Natural killer cell (primary cell): ENCODE data around the gene SLC6A18. TPM values are rescaled to one million over a fixed set of nuclear protein-coding genes. Genes with fewer than 3 reads are reported as not detected.
"Not testable (repeated sequence)": the region's sequence is repeated elsewhere in the genome, so short reads cannot be mapped to it uniquely, and the experiment has no call there.

ENCODE experiments used
- ATAC-seq, 3 donors: fragments of 150-1000 bp in 2 of 3; fragments of 200-7000 bp in 1 of 3; cut with Tn5 transposase; 1 replicate in 1 of 3; 2 replicates in 2 of 3; pipeline ENCODE4 v1.10.0; 2021; ENCODE audit warnings: mild to moderate bottlenecking in 2 of 3, moderate library complexity in 2 of 3
- DNase-seq, 2 donors: peaks; one replicate each; pipeline versions ENCODE4 v3.0.0 to v3.0.0-alpha.2; 2013 to 2021; ENCODE audit warnings: mixed read lengths in 1 of 2
- H3K27ac ChIP-seq: one replicate; pipeline ENCODE4 v1.5.1; 2013; ENCODE audit warnings: mild to moderate bottlenecking, low read length
- H3K27me3 ChIP-seq: one replicate; pipeline ENCODE4 v1.6.1; 2013; ENCODE audit warnings: low read length; ENCODE audit not compliant: control insufficient read depth, insufficient read depth
- H3K36me3 ChIP-seq: one replicate; pipeline ENCODE4 v1.6.1; 2013; ENCODE audit warnings: low read length; ENCODE audit not compliant: control insufficient read depth, insufficient read depth
- H3K4me1 ChIP-seq: one replicate; pipeline ENCODE4 v1.6.1; 2013; ENCODE audit warnings: low read length; ENCODE audit not compliant: control insufficient read depth, insufficient read depth
- H3K4me3 ChIP-seq: one replicate; pipeline ENCODE4 v1.5.1; 2013; ENCODE audit warnings: low read length
- H3K9me3 ChIP-seq: one replicate; pipeline ENCODE4 v1.6.1; 2013; ENCODE audit warnings: low read length; ENCODE audit not compliant: control insufficient read depth, insufficient read depth
- H3K27ac Mint-ChIP-seq, 2 donors: one replicate each; pipeline ENCODE4 v1.8.0; 2022; ENCODE audit warnings: mild to moderate bottlenecking in 2 of 2, mixed read lengths in 2 of 2, moderate library complexity in 1 of 2
- H3K27me3 Mint-ChIP-seq, 2 donors: one replicate each; pipeline ENCODE4 v1.8.0; 2022; ENCODE audit warnings: low read depth in 2 of 2, mixed read lengths in 2 of 2
- H3K36me3 Mint-ChIP-seq: one replicate; pipeline ENCODE4 v1.8.0; 2022; ENCODE audit warnings: mixed read lengths
- H3K4me1 Mint-ChIP-seq, 2 donors: one replicate each; pipeline ENCODE4 v1.8.0; 2022; ENCODE audit warnings: mixed read lengths in 2 of 2
- H3K4me3 Mint-ChIP-seq: one replicate; pipeline ENCODE4 v1.8.0; 2022; ENCODE audit warnings: mild to moderate bottlenecking, moderate library complexity, mixed read lengths
- H3K9me3 Mint-ChIP-seq, 2 donors: one replicate each; pipeline ENCODE4 v1.8.0; 2022; ENCODE audit warnings: mixed read lengths in 2 of 2
- CTCF ChIP-seq: fragments of 200-600 bp; IDR thresholded peaks from one replicate; pipeline ENCODE4 v1.8.0; 2022; ENCODE audit warnings: antibody characterized with exemption
- WGBS: methylation state at CpG from one replicate; pipeline ENCODE4 v1.1.7; 2013; ENCODE audit warnings: missing lambda C conversion rate; ENCODE audit not compliant: insufficient coverage; 5-methylcytosine and 5-hydroxymethylcytosine counted together
- intact Hi-C: fragments of 100-400 bp; cut with micrococcal nuclease; formaldehyde crosslinking; loops from one replicate; pipeline ENCODE4 v1.14.2; 2022
- total RNA-seq, 4 donors: library from RNA; stranded (reverse); fragments of 120-200 nt in 1 of 4; gene quantifications; one replicate each; pipeline versions ENCODE4 v1.2.3 to v1.2.4, GENCODE V29; 2013 to 2022

Gene SLC6A18
- total RNA-seq, 3 donors from 2014 or later (not counting 1 experiment from before 2014, with no cell fraction given) = not detected

- ATAC-seq (no peak), DNase-seq (no peak)
- intact Hi-C loops = no loop called here
- no peak for TF ChIP-seq CTCF
- no peaks in the 10 kb centered on the region for H3K4me1 ChIP-seq
- H3K36me3 ChIP-seq = no peaks in the 10 kb centered on the region
- H3K27me3 ChIP-seq = no peaks in the 10 kb centered on the region
- no peak overlapping the region for H3K4me3 ChIP-seq
- 87% methylated on average over 15 of the region's 15 CpGs for whole genome bisulfite sequencing
- no peaks in the 10 kb centered on the region for H3K36me3 Mint-ChIP-seq
- no peak overlapping the region for H3K4me3 Mint-ChIP-seq
- no peaks in the 10 kb centered on the region for H3K9me3 Mint-ChIP-seq
- peaks cover 0 to 3% of the 10 kb centered on the region in 2 donors for H3K27me3 Mint-ChIP-seq
- no peak overlapping the region for H3K27ac ChIP-seq
- H3K4me1 Mint-ChIP-seq = no peaks in the 10 kb centered on the region
- H3K27ac Mint-ChIP-seq = no peak overlapping the region
- no peaks in the 10 kb centered on the region for H3K9me3 ChIP-seq
These were observed 39.8 kb downstream of the SLC6A18 start for GRCh38 chr5:1265026-1265425.

GRCh38 chr5:1265461-1266455, 40.6 kb downstream of the SLC6A18 start:
- DNase-seq (no peak), ATAC-seq (no peak)
- intact Hi-C loops = no loop called here
- H3K4me3 Mint-ChIP-seq = no peak overlapping the region
- no peaks in the 10 kb centered on the region for H3K4me1 Mint-ChIP-seq
- no peak for TF ChIP-seq CTCF
- H3K27ac Mint-ChIP-seq = no peak overlapping the region
- WGBS = 95% methylated on average over 40 of the region's 40 CpGs
- no peaks in the 10 kb centered on the region for H3K9me3 ChIP-seq
- H3K36me3 Mint-ChIP-seq = no peaks in the 10 kb centered on the region
- no peak overlapping the region for H3K27ac ChIP-seq
- no peaks in the 10 kb centered on the region for H3K27me3 ChIP-seq
- no peak overlapping the region for H3K4me3 ChIP-seq
- peaks cover 0 to 3% of the 10 kb centered on the region in 2 donors for H3K27me3 Mint-ChIP-seq
- H3K4me1 ChIP-seq = no peaks in the 10 kb centered on the region
- H3K36me3 ChIP-seq = no peaks in the 10 kb centered on the region
- no peaks in the 10 kb centered on the region for H3K9me3 Mint-ChIP-seq

GRCh38 chr5:1266791-1267190, 41.6 kb downstream of the SLC6A18 start:
- H3K36me3 ChIP-seq = no peaks in the 10 kb centered on the region
- ATAC-seq (no peak), DNase-seq (no peak)
- peaks cover 0 to 3% of the 10 kb centered on the region in 2 donors for H3K27me3 Mint-ChIP-seq
- no peaks in the 10 kb centered on the region for H3K4me1 Mint-ChIP-seq
- no peak for TF ChIP-seq CTCF
- intact Hi-C loops = no loop called here
- H3K36me3 Mint-ChIP-seq = no peaks in the 10 kb centered on the region
- H3K27me3 ChIP-seq = no peaks in the 10 kb centered on the region
- no peak overlapping the region for H3K27ac Mint-ChIP-seq
- H3K4me3 Mint-ChIP-seq = no peak overlapping the region
- H3K4me3 ChIP-seq = no peak overlapping the region
- H3K9me3 Mint-ChIP-seq = no peaks in the 10 kb centered on the region
- no peaks in the 10 kb centered on the region for H3K9me3 ChIP-seq
- 94% methylated on average over 7 of the region's 9 CpGs for WGBS
- no peaks in the 10 kb centered on the region for H3K4me1 ChIP-seq
- H3K27ac ChIP-seq = no peak overlapping the region

- H3K9me3 Mint-ChIP-seq, H3K27me3 Mint-ChIP-seq, H3K9me3 ChIP-seq, H3K4me3 ChIP-seq, H3K36me3 Mint-ChIP-seq, H3K4me3 Mint-ChIP-seq, intact Hi-C loops, H3K36me3 ChIP-seq, H3K27me3 ChIP-seq, H3K27ac ChIP-seq, H3K27ac Mint-ChIP-seq, DNase-seq, ATAC-seq, H3K4me1 ChIP-seq, H3K4me1 Mint-ChIP-seq: not testable (repeated sequence)
- 93% methylated on average over 4 of the region's 5 CpGs for WGBS
These were observed 42.3 kb downstream of the SLC6A18 start for GRCh38 chr5:1267464-1267863.
